GM23338 (cell line): Measurements from ENCODE around the gene SAMD4A.

Source experiments
- CREB1 ChIP-seq: fragments of 250-450 bp; sonication (Bioruptor Pico); IDR thresholded peaks from 2 replicates; pipeline ENCODE4 v1.5.0; 2020; ENCODE audit warnings: low read depth, mild to moderate bottlenecking, moderate library complexity
- EZH2 ChIP-seq: fragments of 200-600 bp; sonication (generic); IDR thresholded peaks from one replicate; pipeline ENCODE4 v1.8.0; 2017; ENCODE audit warnings: antibody characterized with exemption, mild to moderate bottlenecking, low read depth; ENCODE audit not compliant: unreplicated experiment
- EZH2phosphoT487 ChIP-seq: fragments of 200-600 bp; sonication (generic); IDR thresholded peaks from one replicate; pipeline ENCODE4 v1.8.1; 2018; ENCODE audit warnings: antibody characterized with exemption; ENCODE audit not compliant: unreplicated experiment
- JUNB ChIP-seq: IDR thresholded peaks from one replicate; pipeline ENCODE4 v1.6.1; 2016; ENCODE audit warnings: antibody characterized with exemption; ENCODE audit not compliant: unreplicated experiment
- NANOG ChIP-seq: IDR thresholded peaks from 2 replicates; pipeline ENCODE4 v1.6.1; 2016; ENCODE audit warnings: antibody characterized with exemption, borderline replicate concordance
- POLR2AphosphoS5 ChIP-seq: IDR thresholded peaks from 2 replicates; pipeline ENCODE4 v1.6.1; 2016; ENCODE audit warnings: antibody characterized with exemption, low read depth
- REST ChIP-seq: IDR thresholded peaks from one replicate; pipeline ENCODE4 v1.6.1; 2018; ENCODE audit warnings: antibody characterized with exemption; ENCODE audit not compliant: unreplicated experiment
- ZNF114 ChIP-seq: fragments of 250-450 bp; sonication (Bioruptor Pico); IDR thresholded peaks from 2 replicates; pipeline ENCODE4 v1.5.0; 2020; ENCODE audit warnings: mild to moderate bottlenecking, moderate library complexity
- ZNF331 ChIP-seq: fragments of 250-450 bp; sonication (Bioruptor Pico); IDR thresholded peaks from 2 replicates; pipeline ENCODE4 v1.5.0; 2020; ENCODE audit warnings: low read depth, mild to moderate bottlenecking, moderate library complexity
- TF ChIP-seq, protein P1 (sequence below), 2 experiments: fragments of 200-600 bp in 1 of 2; sonication (generic) in 1 of 2; conservative IDR thresholded peaks; 2 replicates each; pipeline versions ENCODE4 v1.5.1 to v1.6.1; 2016 to 2017; ENCODE audit warnings: antibody characterized with exemption in 2 of 2, low read depth in 2 of 2, mild to moderate bottlenecking in 2 of 2, moderate library complexity in 1 of 2

DNA sequence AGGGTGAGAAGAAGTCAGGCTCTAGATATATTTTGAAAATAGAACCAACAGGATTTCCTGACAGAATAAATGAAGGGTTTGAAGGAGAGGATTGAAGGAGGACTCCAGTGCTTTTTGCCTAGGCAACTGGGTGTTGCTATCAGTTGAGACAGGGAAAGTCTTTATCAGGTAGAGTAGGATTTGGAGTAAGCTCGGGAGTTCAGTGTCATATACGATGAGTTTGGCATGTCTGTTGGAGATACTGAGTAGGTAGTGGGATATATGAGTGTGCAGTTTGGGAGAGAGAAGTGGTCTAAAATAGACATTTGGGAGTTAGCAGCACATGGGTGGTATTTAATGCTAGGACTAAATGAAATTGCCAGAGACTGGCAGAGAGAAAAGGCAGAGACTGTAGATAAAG is 141.2 kb downstream of the SAMD4A start:
- TF ChIP-seq, protein P1, sequence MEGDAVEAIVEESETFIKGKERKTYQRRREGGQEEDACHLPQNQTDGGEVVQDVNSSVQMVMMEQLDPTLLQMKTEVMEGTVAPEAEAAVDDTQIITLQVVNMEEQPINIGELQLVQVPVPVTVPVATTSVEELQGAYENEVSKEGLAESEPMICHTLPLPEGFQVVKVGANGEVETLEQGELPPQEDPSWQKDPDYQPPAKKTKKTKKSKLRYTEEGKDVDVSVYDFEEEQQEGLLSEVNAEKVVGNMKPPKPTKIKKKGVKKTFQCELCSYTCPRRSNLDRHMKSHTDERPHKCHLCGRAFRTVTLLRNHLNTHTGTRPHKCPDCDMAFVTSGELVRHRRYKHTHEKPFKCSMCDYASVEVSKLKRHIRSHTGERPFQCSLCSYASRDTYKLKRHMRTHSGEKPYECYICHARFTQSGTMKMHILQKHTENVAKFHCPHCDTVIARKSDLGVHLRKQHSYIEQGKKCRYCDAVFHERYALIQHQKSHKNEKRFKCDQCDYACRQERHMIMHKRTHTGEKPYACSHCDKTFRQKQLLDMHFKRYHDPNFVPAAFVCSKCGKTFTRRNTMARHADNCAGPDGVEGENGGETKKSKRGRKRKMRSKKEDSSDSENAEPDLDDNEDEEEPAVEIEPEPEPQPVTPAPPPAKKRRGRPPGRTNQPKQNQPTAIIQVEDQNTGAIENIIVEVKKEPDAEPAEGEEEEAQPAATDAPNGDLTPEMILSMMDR (conservative IDR thresholded peaks at IDR 0.05; ENCODE audit: low read depth in 2 of 2), result no peak
- TF ChIP-seq EZH2phosphoT487 (no peak), EZH2 (no peak), POLR2AphosphoS5 (no peak), JUNB (no peak), CREB1 (CRISPR knock-in tag) (no peak), REST (no peak), ZNF331 (no peak), NANOG (no peak), ZNF114 (CRISPR knock-in tag) (no peak)
